Measurements from ENCODE around the gene ATXN1. TPM values are rescaled to one million over a fixed set of nuclear protein-coding genes. Genes with fewer than 3 reads are reported as not detected.

ATXN1 gene
- polyA plus RNA-seq, 1 donor (not counting 4 experiments of a cell fraction or from before 2014, with no cell fraction given): 9.7 TPM

DNA sequence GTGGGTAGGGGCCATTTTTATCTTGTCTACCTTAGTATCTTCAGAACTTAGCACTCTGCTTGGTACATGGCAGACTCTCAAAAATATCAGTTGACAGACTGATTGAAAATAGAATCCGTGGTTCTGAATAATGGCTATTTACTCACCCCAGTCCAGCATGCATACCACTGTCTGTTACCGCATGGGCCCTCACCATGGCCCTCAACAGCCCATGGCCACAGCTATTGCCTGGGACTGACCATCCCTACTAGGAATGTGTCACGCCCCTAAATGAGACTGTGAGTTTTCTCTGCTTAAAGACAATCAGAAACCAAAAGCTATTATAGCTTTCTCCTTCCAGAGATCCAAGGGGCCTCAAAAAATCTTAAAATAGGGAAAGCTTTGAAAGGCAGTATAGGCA, 207.7 kb downstream of the ATXN1 start:
- Histone ChIP-seq H3K36me3 (ENCODE audit: control insufficient read depth in 2 of 2, extremely low read depth in 1 of 2, insufficient read depth in 2 of 2, low read length in 2 of 2) (no peaks in the 10 kb centered on the region), H3K9me3 (ENCODE audit: control insufficient read depth, low read depth, low read length) (no peaks in the 10 kb centered on the region), H3K4me3 (ENCODE audit: control insufficient read depth in 2 of 3, extremely low read depth in 1 of 3, insufficient read depth in 2 of 3, low read depth in 1 of 3, low read length in 3 of 3) (no peak overlapping the region), H3K9me1 (ENCODE audit: control insufficient read depth, extremely low read depth, insufficient read depth, low read length) (peaks cover 2% of the 10 kb centered on the region), H3K4me1 (ENCODE audit: control insufficient read depth, extremely low read depth, insufficient read depth, low read length) (no peaks in the 10 kb centered on the region), H3K4me2 (ENCODE audit: control insufficient read depth, extremely low read depth, insufficient read depth, low read depth, low read length) (no peak overlapping the region), H4K20me1 (ENCODE audit: control insufficient read depth, extremely low read depth, insufficient read depth, low read length) (no peaks in the 10 kb centered on the region), H2AFZ (ENCODE audit: control insufficient read depth, low read length) (no peak overlapping the region), H3K27ac (ENCODE audit: control insufficient read depth, insufficient read depth, low read length) (no peak overlapping the region), H3K9ac (ENCODE audit: control insufficient read depth, extremely low read depth, insufficient read depth, low read length) (no peak overlapping the region), H3K27me3 (ENCODE audit: control insufficient read depth, extremely low read depth, insufficient read depth, low read length) (no peaks in the 10 kb centered on the region), H3K79me2 (ENCODE audit: control insufficient read depth, insufficient read depth, low read length) (no peaks in the 10 kb centered on the region)
- TF ChIP-seq, protein P1, sequence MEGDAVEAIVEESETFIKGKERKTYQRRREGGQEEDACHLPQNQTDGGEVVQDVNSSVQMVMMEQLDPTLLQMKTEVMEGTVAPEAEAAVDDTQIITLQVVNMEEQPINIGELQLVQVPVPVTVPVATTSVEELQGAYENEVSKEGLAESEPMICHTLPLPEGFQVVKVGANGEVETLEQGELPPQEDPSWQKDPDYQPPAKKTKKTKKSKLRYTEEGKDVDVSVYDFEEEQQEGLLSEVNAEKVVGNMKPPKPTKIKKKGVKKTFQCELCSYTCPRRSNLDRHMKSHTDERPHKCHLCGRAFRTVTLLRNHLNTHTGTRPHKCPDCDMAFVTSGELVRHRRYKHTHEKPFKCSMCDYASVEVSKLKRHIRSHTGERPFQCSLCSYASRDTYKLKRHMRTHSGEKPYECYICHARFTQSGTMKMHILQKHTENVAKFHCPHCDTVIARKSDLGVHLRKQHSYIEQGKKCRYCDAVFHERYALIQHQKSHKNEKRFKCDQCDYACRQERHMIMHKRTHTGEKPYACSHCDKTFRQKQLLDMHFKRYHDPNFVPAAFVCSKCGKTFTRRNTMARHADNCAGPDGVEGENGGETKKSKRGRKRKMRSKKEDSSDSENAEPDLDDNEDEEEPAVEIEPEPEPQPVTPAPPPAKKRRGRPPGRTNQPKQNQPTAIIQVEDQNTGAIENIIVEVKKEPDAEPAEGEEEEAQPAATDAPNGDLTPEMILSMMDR (optimal IDR thresholded peaks at IDR 0.05 in 1 of 3, IDR thresholded peaks at IDR 0.05 in 1 of 3, conservative IDR thresholded peaks at IDR 0.05 in 1 of 3; ENCODE audit: extremely low read depth in 1 of 3, insufficient read depth in 2 of 3, low read length in 3 of 3): no peak
- TF ChIP-seq EZH2 (IDR thresholded peaks at IDR 0.05; ENCODE audit: low read length): no peak
- FAIRE-seq (no peak), DNase-seq (ENCODE audit: low read depth, low spot score) (no peak)
- dilution Hi-C loops (cut with MboI; ENCODE audit: extremely low pct_ligation_motif_present, low sequenced_read_pairs): no loop called here

DNA sequence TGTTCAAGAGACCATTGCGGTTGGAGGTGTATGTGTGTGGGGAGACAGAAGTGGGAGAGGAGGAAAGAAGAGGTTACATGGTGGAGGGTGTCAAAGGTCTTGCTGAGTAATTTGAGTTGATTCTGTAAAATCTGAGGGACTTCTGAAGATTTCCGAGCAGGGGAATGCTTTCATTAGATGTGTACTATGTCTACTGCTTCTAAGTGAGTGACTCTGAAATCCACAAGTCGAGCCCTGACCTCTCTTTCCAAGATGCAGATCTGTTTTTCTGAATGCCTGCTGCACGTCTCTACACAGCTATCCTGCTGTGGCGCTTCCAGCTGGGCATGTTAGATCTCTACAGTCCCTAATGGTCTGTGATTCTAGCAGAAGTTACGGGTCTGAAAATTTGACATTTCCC, 209.8 kb downstream of the ATXN1 start:
- dilution Hi-C loops (cut with MboI; ENCODE audit: extremely low pct_ligation_motif_present, low sequenced_read_pairs): no loop called here
- Histone ChIP-seq H3K9me3 (ENCODE audit: control insufficient read depth, low read depth, low read length) (no peaks in the 10 kb centered on the region), H3K79me2 (ENCODE audit: control insufficient read depth, insufficient read depth, low read length) (no peaks in the 10 kb centered on the region), H3K9ac (ENCODE audit: control insufficient read depth, extremely low read depth, insufficient read depth, low read length) (no peak overlapping the region), H3K27ac (ENCODE audit: control insufficient read depth, insufficient read depth, low read length) (no peak overlapping the region), H3K9me1 (ENCODE audit: control insufficient read depth, extremely low read depth, insufficient read depth, low read length) (peaks cover 2% of the 10 kb centered on the region), H3K4me1 (ENCODE audit: control insufficient read depth, extremely low read depth, insufficient read depth, low read length) (no peaks in the 10 kb centered on the region), H3K27me3 (ENCODE audit: control insufficient read depth, extremely low read depth, insufficient read depth, low read length) (no peaks in the 10 kb centered on the region), H3K36me3 (ENCODE audit: control insufficient read depth in 2 of 2, extremely low read depth in 1 of 2, insufficient read depth in 2 of 2, low read length in 2 of 2) (no peaks in the 10 kb centered on the region), H3K4me3 (ENCODE audit: control insufficient read depth in 2 of 3, extremely low read depth in 1 of 3, insufficient read depth in 2 of 3, low read depth in 1 of 3, low read length in 3 of 3) (no peak overlapping the region), H3K4me2 (ENCODE audit: control insufficient read depth, extremely low read depth, insufficient read depth, low read depth, low read length) (no peak overlapping the region), H2AFZ (ENCODE audit: control insufficient read depth, low read length) (no peak overlapping the region), H4K20me1 (ENCODE audit: control insufficient read depth, extremely low read depth, insufficient read depth, low read length) (no peaks in the 10 kb centered on the region)
- FAIRE-seq (no peak), DNase-seq (ENCODE audit: low read depth, low spot score) (no peak)
- TF ChIP-seq, protein P1 (optimal IDR thresholded peaks at IDR 0.05 in 1 of 3, IDR thresholded peaks at IDR 0.05 in 1 of 3, conservative IDR thresholded peaks at IDR 0.05 in 1 of 3; ENCODE audit: extremely low read depth in 1 of 3, insufficient read depth in 2 of 3, low read length in 3 of 3): no peak
- TF ChIP-seq EZH2 (IDR thresholded peaks at IDR 0.05; ENCODE audit: low read length): no peak

All from keratinocyte (primary cell).